Measurements from ENCODE around the gene RPS19.

GRCh38 chr19:41887711-41888382, 27.8 kb downstream of the RPS19 start:
- TF ChIP-seq CTCF (IDR thresholded peaks at IDR 0.05; ENCODE audit: insufficient read depth, low read depth, low read length) = peak; percentile 13
- TF ChIP-seq EZH2 (IDR thresholded peaks at IDR 0.05; ENCODE audit: insufficient read depth, low read length) = no peak

All from astrocyte (in vitro differentiated cells and primary cell).